ENCODE data around the gene TAF15. TPM values are rescaled to one million over a fixed set of nuclear protein-coding genes. Genes with fewer than 3 reads are reported as not detected.

Gene TAF15
- total and polyA plus RNA-seq, 4 donors: 88.5 to 138 (median 114) TPM

DNA sequence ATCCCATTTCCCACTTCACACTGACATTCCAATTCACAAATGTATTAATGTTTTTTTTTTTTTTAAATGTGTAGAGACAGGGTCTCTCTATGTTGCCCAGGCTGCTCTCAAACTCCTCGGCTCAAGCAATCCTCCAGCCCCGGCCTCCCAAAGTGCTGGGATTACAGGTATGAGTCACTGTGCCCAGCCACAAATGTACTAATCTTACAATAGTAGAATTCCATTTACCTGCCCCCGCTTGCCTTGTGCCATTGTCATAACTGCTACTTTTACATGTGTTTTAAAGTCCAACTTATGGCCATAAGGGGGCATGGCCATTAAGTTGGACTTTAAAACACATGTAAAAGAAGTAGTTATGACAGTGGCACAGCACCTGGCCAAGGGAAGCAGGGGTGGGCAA lies 18.4 kb upstream of the TAF15 start:
- Histone ChIP-seq H3K27ac (ENCODE audit: low read depth in 1 of 2, low read length in 1 of 2) (no peak overlapping the region), H3K27me3 (ENCODE audit: control insufficient read depth in 3 of 3, insufficient read depth in 3 of 3, low read length in 2 of 3) (peaks cover 0 to 40% (median 33%) of the 10 kb centered on the region in 3 donors), H3K36me3 (ENCODE audit: control insufficient read depth in 4 of 4, insufficient read depth in 4 of 4, low read length in 4 of 4) (no peaks in the 10 kb centered on the region), H3K9ac (ENCODE audit: insufficient read depth in 1 of 2, low read length in 2 of 2) (no peak overlapping the region), H3K4me1 (ENCODE audit: control insufficient read depth in 5 of 5, insufficient read depth in 5 of 5, low read length in 5 of 5) (peaks cover 0 to 13% (median 7%) of the 10 kb centered on the region in 5 donors), H3K4me3 (no peak overlapping the region), H3K9me3 (ENCODE audit: control insufficient read depth in 4 of 4, insufficient read depth in 3 of 4, low read length in 3 of 4) (no peaks in the 10 kb centered on the region)
- TF ChIP-seq, protein P1, sequence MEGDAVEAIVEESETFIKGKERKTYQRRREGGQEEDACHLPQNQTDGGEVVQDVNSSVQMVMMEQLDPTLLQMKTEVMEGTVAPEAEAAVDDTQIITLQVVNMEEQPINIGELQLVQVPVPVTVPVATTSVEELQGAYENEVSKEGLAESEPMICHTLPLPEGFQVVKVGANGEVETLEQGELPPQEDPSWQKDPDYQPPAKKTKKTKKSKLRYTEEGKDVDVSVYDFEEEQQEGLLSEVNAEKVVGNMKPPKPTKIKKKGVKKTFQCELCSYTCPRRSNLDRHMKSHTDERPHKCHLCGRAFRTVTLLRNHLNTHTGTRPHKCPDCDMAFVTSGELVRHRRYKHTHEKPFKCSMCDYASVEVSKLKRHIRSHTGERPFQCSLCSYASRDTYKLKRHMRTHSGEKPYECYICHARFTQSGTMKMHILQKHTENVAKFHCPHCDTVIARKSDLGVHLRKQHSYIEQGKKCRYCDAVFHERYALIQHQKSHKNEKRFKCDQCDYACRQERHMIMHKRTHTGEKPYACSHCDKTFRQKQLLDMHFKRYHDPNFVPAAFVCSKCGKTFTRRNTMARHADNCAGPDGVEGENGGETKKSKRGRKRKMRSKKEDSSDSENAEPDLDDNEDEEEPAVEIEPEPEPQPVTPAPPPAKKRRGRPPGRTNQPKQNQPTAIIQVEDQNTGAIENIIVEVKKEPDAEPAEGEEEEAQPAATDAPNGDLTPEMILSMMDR (IDR thresholded peaks at IDR 0.05; ENCODE audit: control extremely low read depth, extremely low read depth): no peak
- no peak for DNase-seq
- WGBS, 2 donors: 92 to 96% methylated on average over 3 of the region's 3 CpGs
- ATAC-seq (ENCODE audit: insufficient read depth, low FRiP score): no peak

DNA sequence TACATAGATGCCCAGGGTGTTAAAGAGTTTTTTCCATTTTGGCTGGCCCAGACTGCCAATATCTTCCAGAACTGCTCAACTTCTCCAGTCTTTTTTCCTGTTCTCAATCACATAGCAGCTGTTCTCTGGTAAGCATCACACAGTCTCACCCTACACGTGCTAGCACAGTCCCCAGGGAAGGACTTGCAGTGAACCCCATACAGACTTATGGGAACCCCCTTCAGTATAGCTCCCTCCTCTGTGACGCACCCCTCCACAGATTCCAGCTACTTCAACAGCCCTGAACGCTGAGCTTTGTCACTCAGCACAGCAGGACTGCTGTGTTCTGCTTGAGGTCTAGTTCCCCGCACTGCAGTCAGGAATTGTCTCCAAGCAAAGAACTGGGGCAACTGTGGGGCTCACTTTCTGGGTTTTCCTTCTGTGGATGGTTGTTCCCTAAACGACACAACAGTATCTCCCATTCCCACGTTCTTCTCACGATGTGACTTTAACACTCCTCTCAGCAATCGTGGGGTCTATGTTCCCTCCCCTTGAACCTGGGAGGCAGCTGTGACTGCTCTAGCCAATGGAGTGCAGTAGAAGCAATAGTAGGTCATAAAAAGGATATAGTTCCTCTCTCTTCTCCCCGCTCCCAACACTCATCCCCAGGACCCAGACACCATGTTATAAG lies 17.5 kb upstream of the TAF15 start:
- Histone ChIP-seq H3K36me3 (ENCODE audit: control insufficient read depth in 4 of 4, insufficient read depth in 4 of 4, low read length in 4 of 4) (no peaks in the 10 kb centered on the region), H3K9ac (ENCODE audit: insufficient read depth in 1 of 2, low read length in 2 of 2) (no peak overlapping the region), H3K27me3 (ENCODE audit: control insufficient read depth in 3 of 3, insufficient read depth in 3 of 3, low read length in 2 of 3) (peaks cover 0 to 50% (median 42%) of the 10 kb centered on the region in 3 donors), H3K9me3 (ENCODE audit: control insufficient read depth in 4 of 4, insufficient read depth in 3 of 4, low read length in 3 of 4) (no peaks in the 10 kb centered on the region), H3K4me3 (no peak overlapping the region), H3K27ac (ENCODE audit: low read depth in 1 of 2, low read length in 1 of 2) (no peak overlapping the region), H3K4me1 (ENCODE audit: control insufficient read depth in 5 of 5, insufficient read depth in 5 of 5, low read length in 5 of 5) (peaks cover 0 to 11% (median 7%) of the 10 kb centered on the region in 5 donors)
- TF ChIP-seq, protein P1 (IDR thresholded peaks at IDR 0.05; ENCODE audit: control extremely low read depth, extremely low read depth): no peak
- ATAC-seq (ENCODE audit: insufficient read depth, low FRiP score): no peak
- DNase-seq: no peak
- 78 to 83% methylated on average over 9 of the region's 9 CpGs for WGBS, 2 donors

DNA sequence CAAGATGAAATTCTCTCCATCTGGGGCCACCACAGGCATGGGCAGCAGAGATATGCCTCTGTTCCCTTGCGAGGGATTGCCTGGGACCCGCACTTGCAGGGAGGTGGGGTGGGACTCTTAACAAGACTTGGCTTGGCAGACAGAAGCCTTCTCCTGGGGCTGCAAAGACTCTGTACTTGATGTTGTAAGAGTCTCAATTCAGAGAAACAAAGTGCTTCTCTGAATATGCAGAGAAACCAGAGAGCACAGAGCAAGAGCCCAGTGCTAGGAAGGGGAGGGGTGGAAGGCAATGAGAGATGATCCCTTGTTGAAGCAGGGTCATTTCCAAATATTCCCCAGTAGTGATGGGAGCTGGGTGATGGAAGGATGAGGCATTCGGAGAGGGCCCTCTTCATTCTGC lies 16.0 kb upstream of the TAF15 start:
- TF ChIP-seq, protein P1 (IDR thresholded peaks at IDR 0.05; ENCODE audit: control extremely low read depth, extremely low read depth): no peak
- H3K4me3 ChIP-seq: no peak overlapping the region
- H3K36me3 ChIP-seq (ENCODE audit: control insufficient read depth in 4 of 4, insufficient read depth in 4 of 4, low read length in 4 of 4): no peaks in the 10 kb centered on the region
- H3K9ac ChIP-seq (ENCODE audit: insufficient read depth in 1 of 2, low read length in 2 of 2): no peak overlapping the region
- peak overlapping the region in 1 of 2 donors; percentile 34 for H3K27ac ChIP-seq (ENCODE audit: low read depth in 1 of 2, low read length in 1 of 2)
- ATAC-seq (ENCODE audit: insufficient read depth, low FRiP score): no peak
- peaks cover 0 to 7% (median 5%) of the 10 kb centered on the region in 5 donors for H3K4me1 ChIP-seq (ENCODE audit: control insufficient read depth in 5 of 5, insufficient read depth in 5 of 5, low read length in 5 of 5)
- 56 to 86% methylated on average over 3 of the region's 3 CpGs for WGBS, 2 donors
- DNase-seq: no peak
- peaks cover 0 to 58% (median 56%) of the 10 kb centered on the region in 3 donors for H3K27me3 ChIP-seq (ENCODE audit: control insufficient read depth in 3 of 3, insufficient read depth in 3 of 3, low read length in 2 of 3)
- no peaks in the 10 kb centered on the region for H3K9me3 ChIP-seq (ENCODE audit: control insufficient read depth in 4 of 4, insufficient read depth in 3 of 4, low read length in 3 of 4)
